Embryonic facial prominence (tissue), 1 donor: ENCODE measurements around the gene XAGE1A.
"Not testable (repeated sequence)": the region's sequence is repeated elsewhere in the genome, so short reads cannot be mapped to it uniquely, and the experiment has no call there.

Source experiments
- DNase-seq: peaks from one replicate; pipeline ENCODE4 v3.0.0-alpha.2; 2016; ENCODE audit errors: extremely low spot score

The XAGE1A gene, protein sequence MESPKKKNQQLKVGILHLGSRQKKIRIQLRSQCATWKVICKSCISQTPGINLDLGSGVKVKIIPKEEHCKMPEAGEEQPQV

DNA sequence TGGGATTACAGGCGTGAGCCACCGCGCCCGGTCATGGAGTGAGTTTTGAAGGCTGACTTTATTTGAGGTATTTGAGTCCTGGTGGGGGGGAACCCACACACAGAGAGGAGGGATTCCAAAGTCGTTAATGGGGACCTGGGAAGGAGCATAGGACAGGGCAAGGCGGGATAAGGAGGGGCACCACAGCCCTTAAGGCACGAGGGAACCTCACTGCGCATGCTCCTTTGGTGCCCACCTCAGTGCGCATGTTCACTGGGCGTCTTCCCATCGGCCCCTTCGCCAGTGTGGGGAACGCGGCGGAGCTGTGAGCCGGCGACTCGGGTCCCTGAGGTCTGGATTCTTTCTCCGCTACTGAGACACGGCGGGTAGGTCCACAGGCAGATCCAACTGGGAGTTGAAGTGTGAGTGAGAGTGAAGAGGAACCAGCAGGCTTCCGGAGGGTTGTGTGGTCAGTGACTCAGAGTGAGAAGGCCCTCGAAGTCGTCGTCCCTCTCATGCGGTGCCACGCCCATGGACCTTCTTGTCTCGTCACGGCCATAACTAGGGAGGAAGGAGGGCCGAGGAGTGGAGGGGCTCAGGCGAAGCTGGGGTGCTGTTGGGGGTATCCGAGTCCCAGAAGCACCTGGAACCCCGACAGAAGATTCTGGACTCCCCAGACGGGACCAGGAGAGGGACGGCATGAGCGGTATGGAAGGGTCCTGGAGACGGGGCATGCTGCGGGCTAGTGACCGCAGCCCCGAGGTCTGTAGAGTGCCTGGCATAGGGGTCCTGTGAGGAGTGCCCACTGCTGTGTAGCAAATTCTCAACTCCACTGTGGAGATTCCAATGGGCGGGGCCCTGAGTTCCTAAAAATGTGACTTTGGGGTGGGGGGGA, at the start of gene XAGE1A:
Gene XAGE1A (plus strand): TSS at position 264 of the 874 bp plus-strand sequence. CDS start 1,554 bp downstream, outside the sequence.
- DNase-seq = not testable (repeated sequence)

DNA sequence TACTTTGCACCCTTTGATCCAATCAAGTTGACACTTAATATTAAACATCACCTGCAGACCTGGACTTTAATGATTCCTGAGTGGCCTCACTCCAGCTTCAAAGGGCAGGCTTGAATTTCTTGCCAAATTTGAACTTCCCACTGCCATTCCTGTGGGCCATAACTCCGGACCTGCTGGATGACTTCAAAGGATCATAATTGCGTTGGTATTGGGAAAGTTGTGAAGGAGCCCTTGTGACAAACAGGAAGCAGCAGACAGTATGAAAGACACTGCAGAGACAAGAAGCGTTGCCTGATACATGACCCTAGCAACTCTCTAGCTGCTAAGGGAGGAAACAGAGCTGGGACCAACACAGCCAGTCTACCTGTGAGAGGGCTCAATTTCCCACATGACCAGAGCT, 43.6 kb upstream of the XAGE1A start:
- not testable (repeated sequence) for DNase-seq

- not testable (repeated sequence) for DNase-seq
These were observed 24.3 kb upstream of the XAGE1A start for GRCh38 chrX:52471301-52471700.

- DNase-seq = not testable (repeated sequence)
These were observed 788 bp downstream of the XAGE1A start for GRCh38 chrX:52496419-52496772.

- DNase-seq = not testable (repeated sequence)
These were observed 5.8 kb downstream of the XAGE1A start for GRCh38 chrX:52501362-52501761.

- DNase-seq = no peak
These were observed 8.9 kb downstream of the XAGE1A start for GRCh38 chrX:52504551-52504950.

DNA sequence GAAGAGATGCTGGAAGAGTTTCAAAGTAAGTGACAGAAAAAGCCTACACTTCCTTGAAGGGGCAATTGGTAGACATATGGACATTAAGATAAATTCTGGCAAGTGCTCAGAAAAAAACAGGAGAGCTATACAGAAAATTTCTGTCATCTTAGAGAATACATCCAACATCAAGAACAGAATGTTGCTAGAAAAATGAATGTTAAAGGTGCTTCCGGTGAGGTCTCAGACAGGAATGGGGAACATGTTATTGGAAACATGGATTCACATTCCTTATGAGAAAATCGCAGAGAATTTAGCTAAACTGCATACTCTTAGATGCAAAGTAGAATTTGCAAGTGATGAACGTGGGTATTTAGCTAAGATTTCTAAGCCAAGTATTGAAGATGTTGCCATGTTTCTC, 11.7 kb downstream of the XAGE1A start:
- no peak for DNase-seq

DNA sequence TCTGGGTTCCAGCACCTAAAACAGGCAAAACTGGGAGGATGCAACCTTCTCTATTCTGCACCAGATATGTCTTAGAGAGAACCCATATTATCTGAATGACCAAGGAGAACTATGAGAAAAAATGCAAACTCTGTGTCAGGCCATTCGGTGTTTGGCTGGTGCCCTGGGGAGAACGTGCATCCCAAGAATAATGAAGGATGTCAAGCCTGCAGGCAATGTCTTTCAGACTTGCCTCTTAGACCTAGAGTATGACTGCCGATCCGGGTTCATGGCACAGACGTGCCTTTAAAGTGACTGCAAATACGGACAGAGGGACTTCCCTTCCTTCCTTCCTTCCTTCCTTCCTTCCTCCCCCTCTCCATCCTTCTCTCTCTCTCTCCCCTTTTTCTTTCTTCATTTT, 14.3 kb downstream of the XAGE1A start:
- DNase-seq = no peak

GRCh38 chrX:52511126-52511525, 15.5 kb downstream of the XAGE1A start:
- not testable (repeated sequence) for DNase-seq

DNA sequence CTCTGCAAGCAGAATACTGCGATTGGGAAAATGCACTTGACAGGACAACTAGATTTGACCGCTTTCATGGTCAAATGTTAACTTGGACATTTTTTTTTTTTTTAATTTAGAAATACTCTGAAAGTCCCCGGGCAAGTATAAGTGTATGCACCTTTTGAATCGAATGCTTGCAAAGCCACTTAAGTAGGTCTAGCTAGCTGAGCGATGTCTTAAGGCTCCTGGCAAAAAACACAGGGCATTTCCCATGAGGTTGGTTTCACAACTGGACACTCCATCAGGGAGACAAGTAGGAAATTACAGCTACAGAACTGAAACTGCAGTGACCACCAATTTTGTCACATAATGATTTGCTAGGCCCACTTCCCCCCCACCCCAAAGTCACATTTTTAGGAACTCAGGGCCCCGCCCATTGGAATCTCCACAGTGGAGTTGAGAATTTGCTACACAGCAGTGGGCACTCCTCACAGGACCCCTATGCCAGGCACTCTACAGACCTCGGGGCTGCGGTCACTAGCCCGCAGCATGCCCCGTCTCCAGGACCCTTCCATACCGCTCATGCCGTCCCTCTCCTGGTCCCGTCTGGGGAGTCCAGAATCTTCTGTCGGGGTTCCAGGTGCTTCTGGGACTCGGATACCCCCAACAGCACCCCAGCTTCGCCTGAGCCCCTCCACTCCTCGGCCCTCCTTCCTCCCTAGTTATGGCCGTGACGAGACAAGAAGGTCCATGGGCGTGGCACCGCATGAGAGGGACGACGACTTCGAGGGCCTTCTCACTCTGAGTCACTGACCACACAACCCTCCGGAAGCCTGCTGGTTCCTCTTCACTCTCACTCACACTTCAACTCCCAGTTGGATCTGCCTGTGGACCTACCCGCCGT, 20.7 kb downstream of the XAGE1A start:
- not testable (repeated sequence) for DNase-seq

DNA sequence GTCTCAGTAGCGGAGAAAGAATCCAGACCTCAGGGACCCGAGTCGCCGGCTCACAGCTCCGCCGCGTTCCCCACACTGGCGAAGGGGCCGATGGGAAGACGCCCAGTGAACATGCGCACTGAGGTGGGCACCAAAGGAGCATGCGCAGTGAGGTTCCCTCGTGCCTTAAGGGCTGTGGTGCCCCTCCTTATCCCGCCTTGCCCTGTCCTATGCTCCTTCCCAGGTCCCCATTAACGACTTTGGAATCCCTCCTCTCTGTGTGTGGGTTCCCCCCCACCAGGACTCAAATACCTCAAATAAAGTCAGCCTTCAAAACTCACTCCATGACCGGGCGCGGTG, 21.3 kb downstream of the XAGE1A start, which contains the start of gene XAGE1B:
Gene XAGE1B (minus strand): TSS at position 77 of the 339 bp plus-strand sequence. CDS start 1,536 bp downstream, outside the sequence.
- not testable (repeated sequence) for DNase-seq

- DNase-seq = not testable (repeated sequence)
These were observed 45.4 kb downstream of the XAGE1A start for GRCh38 chrX:52541051-52541450.

- DNase-seq = no peak
These were observed 46.7 kb downstream of the XAGE1A start for GRCh38 chrX:52542311-52542710.

- DNase-seq = no peak
These were observed 48.7 kb downstream of the XAGE1A start for GRCh38 chrX:52544147-52544840.

GRCh38 chrX:52548769-52549168, 53.2 kb downstream of the XAGE1A start:
- not testable (repeated sequence) for DNase-seq
